ENCODE measurements around the gene TCEAL6.

DNA sequence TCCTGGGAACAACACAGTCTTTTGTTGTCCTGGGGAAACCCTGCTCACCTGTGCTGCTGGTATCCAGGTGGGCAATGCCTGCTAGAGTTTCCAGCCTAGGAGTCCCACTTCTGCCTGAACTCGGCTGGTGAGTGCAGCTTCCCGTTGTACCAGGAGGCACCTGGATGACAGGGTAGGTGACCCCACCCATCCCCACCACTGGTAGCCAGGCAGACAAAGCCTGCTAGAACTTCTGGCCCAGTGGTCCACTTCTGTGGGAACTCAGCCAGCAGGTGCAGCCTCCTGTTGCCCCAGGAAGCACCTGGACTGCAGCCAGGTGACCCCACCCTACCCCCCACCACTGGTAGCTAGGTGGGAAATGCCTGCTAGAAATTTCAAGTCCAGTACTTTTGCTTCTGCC lies 26.5 kb downstream of the TCEAL6 start:
- TF ChIP-seq SP1 (IDR thresholded peaks at IDR 0.05) (no peak), CTCF (IDR thresholded peaks at IDR 0.05; ENCODE audit: low read depth, low read length, missing input control) (no peak), RXRA (IDR thresholded peaks at IDR 0.05) (no peak), RAD21 (IDR thresholded peaks at IDR 0.05) (no peak), TAF1 (conservative IDR thresholded peaks at IDR 0.05) (no peak), ZBTB33 (IDR thresholded peaks at IDR 0.05) (no peak)
- TF ChIP-seq, protein P1, sequence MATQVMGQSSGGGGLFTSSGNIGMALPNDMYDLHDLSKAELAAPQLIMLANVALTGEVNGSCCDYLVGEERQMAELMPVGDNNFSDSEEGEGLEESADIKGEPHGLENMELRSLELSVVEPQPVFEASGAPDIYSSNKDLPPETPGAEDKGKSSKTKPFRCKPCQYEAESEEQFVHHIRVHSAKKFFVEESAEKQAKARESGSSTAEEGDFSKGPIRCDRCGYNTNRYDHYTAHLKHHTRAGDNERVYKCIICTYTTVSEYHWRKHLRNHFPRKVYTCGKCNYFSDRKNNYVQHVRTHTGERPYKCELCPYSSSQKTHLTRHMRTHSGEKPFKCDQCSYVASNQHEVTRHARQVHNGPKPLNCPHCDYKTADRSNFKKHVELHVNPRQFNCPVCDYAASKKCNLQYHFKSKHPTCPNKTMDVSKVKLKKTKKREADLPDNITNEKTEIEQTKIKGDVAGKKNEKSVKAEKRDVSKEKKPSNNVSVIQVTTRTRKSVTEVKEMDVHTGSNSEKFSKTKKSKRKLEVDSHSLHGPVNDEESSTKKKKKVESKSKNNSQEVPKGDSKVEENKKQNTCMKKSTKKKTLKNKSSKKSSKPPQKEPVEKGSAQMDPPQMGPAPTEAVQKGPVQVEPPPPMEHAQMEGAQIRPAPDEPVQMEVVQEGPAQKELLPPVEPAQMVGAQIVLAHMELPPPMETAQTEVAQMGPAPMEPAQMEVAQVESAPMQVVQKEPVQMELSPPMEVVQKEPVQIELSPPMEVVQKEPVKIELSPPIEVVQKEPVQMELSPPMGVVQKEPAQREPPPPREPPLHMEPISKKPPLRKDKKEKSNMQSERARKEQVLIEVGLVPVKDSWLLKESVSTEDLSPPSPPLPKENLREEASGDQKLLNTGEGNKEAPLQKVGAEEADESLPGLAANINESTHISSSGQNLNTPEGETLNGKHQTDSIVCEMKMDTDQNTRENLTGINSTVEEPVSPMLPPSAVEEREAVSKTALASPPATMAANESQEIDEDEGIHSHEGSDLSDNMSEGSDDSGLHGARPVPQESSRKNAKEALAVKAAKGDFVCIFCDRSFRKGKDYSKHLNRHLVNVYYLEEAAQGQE (IDR thresholded peaks at IDR 0.05): no peak
